Colonic mucosa (tissue), 4 donors: Measurements from ENCODE around the gene UACA. TPM values are rescaled to one million over a fixed set of nuclear protein-coding genes. Genes with fewer than 3 reads are reported as not detected.
"Not testable (repeated sequence)": the region's sequence is repeated elsewhere in the genome, so short reads cannot be mapped to it uniquely, and the experiment has no call there.

Source experiments
- DNase-seq: peaks from one replicate; pipeline ENCODE4 v3.0.0-alpha.2; 2020
- H3K27ac ChIP-seq: fragments of 200-600 bp; one replicate; pipeline ENCODE4 v1.8.0; 2021
- H3K27me3 ChIP-seq: fragments of 200-600 bp; one replicate; pipeline ENCODE4 v1.8.0; 2021
- H3K36me3 ChIP-seq: fragments of 200-600 bp; one replicate; pipeline ENCODE4 v1.8.0; 2021
- H3K4me1 ChIP-seq: fragments of 200-600 bp; one replicate; pipeline ENCODE4 v1.8.0; 2021; ENCODE audit warnings: mild to moderate bottlenecking
- H3K4me3 ChIP-seq: fragments of 200-600 bp; one replicate; pipeline ENCODE4 v1.8.0; 2021
- H3K9ac ChIP-seq, 2 donors: one replicate each; pipeline ENCODE4 v1.7.0; 2013; ENCODE audit warnings: control low read depth in 2 of 2, low read depth in 2 of 2, low read length in 2 of 2
- H3K9me3 ChIP-seq: fragments of 200-600 bp; one replicate; pipeline ENCODE4 v1.8.0; 2021
- intact Hi-C: fragments of 100-400 bp; cut with DNase I; formaldehyde crosslinking; loops from one replicate; pipeline ENCODE4 v1.14.1; 2022
- total RNA-seq, 2 donors: library from RNA; stranded (reverse); fragmentation: NEBNext Ultra II Directional in 1 of 2; extraction: Animal tissue kit (Norgen Biotek cat#: 25700) in 1 of 2; gene quantifications; one replicate each; pipeline ENCODE4 v1.2.1, GENCODE V29; 2021
- TF ChIP-seq, protein P1 (sequence below): fragments of 200-600 bp; IDR thresholded peaks from one replicate; pipeline ENCODE4 v1.8.0; 2022; ENCODE audit warnings: antibody characterized with exemption, mild to moderate bottlenecking
- donor health status: healthy.
- donor health status: DM: no; HTN: no; CAD: no.
- donor health status: DM: no; HTN: no; CAD: no.

Gene UACA
- total RNA-seq, 2 donors from 2014 or later: 55.4 to 57.3 TPM

DNA sequence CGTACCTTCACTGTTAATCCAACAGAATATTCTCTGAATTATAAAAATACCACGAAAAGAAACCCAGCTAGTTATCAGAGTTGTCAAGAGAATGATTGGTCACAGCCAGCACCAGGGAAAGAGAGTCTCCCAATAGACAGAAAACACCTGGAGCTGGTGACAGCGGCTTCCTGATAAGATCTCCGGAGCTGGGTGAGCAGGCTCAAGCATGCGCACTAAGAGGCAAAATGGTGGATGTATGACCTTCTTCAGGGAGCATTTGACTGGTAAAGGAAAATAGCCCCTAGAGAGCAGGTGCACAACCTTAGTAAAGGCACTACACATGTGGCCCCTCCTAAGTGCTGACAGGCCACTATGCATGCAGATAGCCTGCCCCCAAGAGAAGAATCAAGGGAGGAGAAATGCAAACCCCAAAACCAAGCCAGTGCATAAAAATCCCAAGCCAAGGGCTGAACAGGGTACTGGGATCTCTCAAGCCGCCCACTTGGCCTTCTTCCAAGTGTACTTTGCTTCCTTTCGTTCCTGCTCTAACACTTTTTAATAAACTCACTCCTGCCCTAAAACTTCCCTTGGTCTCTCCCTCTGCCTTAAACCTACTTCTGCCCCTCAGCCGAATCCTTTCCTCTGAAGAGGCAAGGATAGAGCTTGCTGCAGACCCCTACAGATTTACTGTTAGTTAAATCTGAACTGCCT is 93.2 kb downstream of the UACA start:
- intact Hi-C loops: no loop called here
- Histone ChIP-seq H3K27ac (no peak overlapping the region), H3K9me3 (no peaks in the 10 kb centered on the region), H3K4me3 (no peak overlapping the region), H3K36me3 (no peaks in the 10 kb centered on the region), H3K9ac (no peak overlapping the region), H3K4me1 (no peaks in the 10 kb centered on the region), H3K27me3 (no peaks in the 10 kb centered on the region)
- TF ChIP-seq, protein P1, sequence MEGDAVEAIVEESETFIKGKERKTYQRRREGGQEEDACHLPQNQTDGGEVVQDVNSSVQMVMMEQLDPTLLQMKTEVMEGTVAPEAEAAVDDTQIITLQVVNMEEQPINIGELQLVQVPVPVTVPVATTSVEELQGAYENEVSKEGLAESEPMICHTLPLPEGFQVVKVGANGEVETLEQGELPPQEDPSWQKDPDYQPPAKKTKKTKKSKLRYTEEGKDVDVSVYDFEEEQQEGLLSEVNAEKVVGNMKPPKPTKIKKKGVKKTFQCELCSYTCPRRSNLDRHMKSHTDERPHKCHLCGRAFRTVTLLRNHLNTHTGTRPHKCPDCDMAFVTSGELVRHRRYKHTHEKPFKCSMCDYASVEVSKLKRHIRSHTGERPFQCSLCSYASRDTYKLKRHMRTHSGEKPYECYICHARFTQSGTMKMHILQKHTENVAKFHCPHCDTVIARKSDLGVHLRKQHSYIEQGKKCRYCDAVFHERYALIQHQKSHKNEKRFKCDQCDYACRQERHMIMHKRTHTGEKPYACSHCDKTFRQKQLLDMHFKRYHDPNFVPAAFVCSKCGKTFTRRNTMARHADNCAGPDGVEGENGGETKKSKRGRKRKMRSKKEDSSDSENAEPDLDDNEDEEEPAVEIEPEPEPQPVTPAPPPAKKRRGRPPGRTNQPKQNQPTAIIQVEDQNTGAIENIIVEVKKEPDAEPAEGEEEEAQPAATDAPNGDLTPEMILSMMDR: no peak
- peak; percentile 53 for DNase-seq

DNA sequence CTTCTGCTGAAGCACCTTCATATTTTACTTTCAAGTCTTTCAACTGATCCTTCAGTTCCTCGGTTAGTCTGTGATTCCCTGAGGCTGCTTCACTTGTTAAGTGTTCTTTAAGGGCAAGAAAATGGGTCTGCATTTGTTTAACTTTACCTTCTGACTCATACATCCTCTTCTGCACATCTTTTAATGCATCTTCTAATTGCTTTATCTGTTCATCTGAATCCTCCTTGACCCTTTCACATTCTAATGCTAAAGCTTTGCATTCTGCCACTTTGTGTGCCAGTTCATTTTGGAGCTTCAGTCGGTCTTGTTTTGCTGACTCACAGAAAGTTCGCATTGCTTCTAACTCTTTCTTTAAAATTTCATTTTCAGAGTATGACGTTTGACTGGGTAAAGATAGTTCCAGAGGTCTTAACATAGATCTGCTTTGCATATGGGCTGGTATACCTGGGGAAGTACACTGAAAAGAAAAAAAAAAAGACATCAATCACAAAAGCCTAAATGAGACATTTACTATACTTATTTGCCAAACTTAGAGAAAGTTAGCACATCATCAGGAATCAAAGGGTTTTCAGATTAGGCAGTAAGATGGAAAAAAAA is 94.3 kb downstream of the UACA start:
- H3K27ac ChIP-seq: no peak overlapping the region
- intact Hi-C loops: no loop called here
- TF ChIP-seq, protein P1: no peak
- no peak for DNase-seq
- no peaks in the 10 kb centered on the region for H3K4me1 ChIP-seq
- no peak overlapping the region for H3K4me3 ChIP-seq
- H3K27me3 ChIP-seq: no peaks in the 10 kb centered on the region
- no peaks in the 10 kb centered on the region for H3K36me3 ChIP-seq
- no peaks in the 10 kb centered on the region for H3K9me3 ChIP-seq
- H3K9ac ChIP-seq: no peak overlapping the region

DNA sequence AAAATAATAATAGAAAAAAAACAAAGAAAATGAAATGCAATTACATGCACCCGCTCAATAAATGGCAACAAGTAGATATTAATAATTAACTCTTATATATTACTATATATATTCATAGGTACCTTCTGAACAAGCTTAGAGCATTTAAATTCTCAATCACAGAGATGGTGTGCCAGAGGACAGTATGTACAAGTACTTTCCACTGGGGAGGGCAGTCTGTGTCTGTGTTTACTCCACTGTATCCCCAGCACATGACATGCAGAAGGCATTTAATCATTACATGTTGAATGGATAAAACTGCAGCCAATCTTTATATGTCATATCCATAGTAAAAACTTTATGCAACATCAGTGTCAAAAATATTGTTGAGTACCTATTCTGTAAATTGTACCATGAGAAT is 97.8 kb downstream of the UACA start:
- intact Hi-C loops: no loop called here
- H3K27me3 ChIP-seq: no peaks in the 10 kb centered on the region
- H3K4me3 ChIP-seq: no peak overlapping the region
- H3K9me3 ChIP-seq: no peaks in the 10 kb centered on the region
- no peaks in the 10 kb centered on the region for H3K36me3 ChIP-seq
- H3K4me1 ChIP-seq: no peaks in the 10 kb centered on the region
- TF ChIP-seq, protein P1: no peak
- no peak overlapping the region for H3K9ac ChIP-seq
- DNase-seq: no peak
- H3K27ac ChIP-seq: no peak overlapping the region

DNA sequence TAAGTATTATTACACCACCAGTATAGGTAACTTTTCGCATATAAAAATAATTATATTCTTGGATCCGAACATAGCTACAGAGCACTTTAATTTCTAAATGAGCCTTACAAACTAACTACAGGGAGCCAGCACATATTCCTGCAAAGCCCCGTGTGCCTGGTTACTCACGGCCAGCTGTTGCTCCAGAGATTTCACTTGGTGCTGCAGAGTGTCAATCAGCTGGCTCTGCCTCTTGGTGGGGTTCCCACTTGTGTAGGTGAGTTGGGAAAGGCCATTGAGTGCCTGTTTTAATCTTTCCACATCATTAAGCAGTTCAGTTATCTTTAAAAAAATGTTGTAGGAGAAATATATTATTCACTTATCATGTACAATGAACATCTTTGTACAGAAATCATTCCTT is 98.9 kb downstream of the UACA start:
- no peaks in the 10 kb centered on the region for H3K4me1 ChIP-seq
- no peak overlapping the region for H3K27ac ChIP-seq
- intact Hi-C loops: no loop called here
- no peaks in the 10 kb centered on the region for H3K9me3 ChIP-seq
- DNase-seq: no peak
- no peak overlapping the region for H3K4me3 ChIP-seq
- H3K27me3 ChIP-seq: no peaks in the 10 kb centered on the region
- no peak overlapping the region for H3K9ac ChIP-seq
- no peaks in the 10 kb centered on the region for H3K36me3 ChIP-seq
- TF ChIP-seq, protein P1: no peak

DNA sequence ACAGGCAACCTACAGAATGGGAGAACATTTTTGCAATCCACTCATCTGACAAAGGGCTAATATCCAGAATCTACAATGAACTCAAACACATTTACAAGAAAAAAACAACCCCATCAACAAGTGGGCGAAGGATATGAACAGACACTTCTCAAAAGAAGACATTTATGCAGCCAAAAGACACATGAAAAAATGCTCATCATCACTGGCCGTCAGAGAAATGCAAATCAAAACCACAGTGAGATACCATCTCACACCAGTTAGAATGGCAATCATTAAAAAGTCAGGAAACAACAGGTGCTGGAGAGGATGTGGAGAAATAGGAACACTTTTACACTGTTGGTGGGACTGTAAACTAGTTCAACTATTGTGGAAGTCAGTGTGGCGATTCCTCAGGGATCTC is 100.3 kb downstream of the UACA start:
- H3K9me3 ChIP-seq, H3K4me3 ChIP-seq, DNase-seq, intact Hi-C loops, H3K27me3 ChIP-seq, H3K4me1 ChIP-seq, H3K27ac ChIP-seq, H3K36me3 ChIP-seq, H3K9ac ChIP-seq: not testable (repeated sequence)

DNA sequence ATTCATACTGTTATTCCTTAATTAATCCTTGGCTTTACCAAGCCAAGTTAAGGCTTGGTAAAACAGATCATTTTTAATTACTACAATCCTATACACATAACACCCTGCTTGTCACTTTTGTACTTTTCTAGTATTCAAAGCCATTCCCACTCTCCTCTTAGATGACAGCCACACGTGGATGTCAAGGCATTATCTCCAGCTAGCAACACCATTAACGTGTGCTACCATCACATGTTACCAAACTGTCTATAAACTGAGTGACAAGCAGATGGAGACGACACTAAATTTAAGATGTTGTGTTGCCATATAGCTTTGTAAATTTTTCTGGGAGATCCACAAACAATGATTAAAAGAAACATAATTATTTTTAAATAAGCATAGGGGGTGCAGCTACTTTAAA is 103.7 kb downstream of the UACA start:
- no peak for DNase-seq
- no peak overlapping the region for H3K9ac ChIP-seq
- TF ChIP-seq, protein P1: no peak
- no peaks in the 10 kb centered on the region for H3K9me3 ChIP-seq
- no peaks in the 10 kb centered on the region for H3K36me3 ChIP-seq
- H3K27me3 ChIP-seq: no peaks in the 10 kb centered on the region
- intact Hi-C loops: no loop called here
- no peaks in the 10 kb centered on the region for H3K4me1 ChIP-seq
- H3K27ac ChIP-seq: no peak overlapping the region
- H3K4me3 ChIP-seq: no peak overlapping the region
